HG03442 (cell line): Measurements from ENCODE around the gene FBXO17.
A peak's percentile ranks its signal among the peaks of the same experiment; 100 is the strongest.
"Not testable (repeated sequence)": the region's sequence is repeated elsewhere in the genome, so short reads cannot be mapped to it uniquely, and the experiment has no call there.

Source experiments
- ATAC-seq: cut with Tn5 transposase; IDR thresholded peaks from one replicate; pipeline ENCODE4 v1.9.1; 2021; ENCODE audit warnings: mild to moderate bottlenecking, moderate library complexity; ENCODE audit not compliant: unreplicated experiment

The FBXO17 gene

GRCh38 chr19:38980583-38981374 is 5.2 kb upstream of the FBXO17 start:
- ATAC-seq, result no peak

- ATAC-seq, result no peak
Measured at GRCh38 chr19:38979812-38980211, 4.3 kb upstream of the FBXO17 start.

GRCh38 chr19:38978326-38978689 is 2.8 kb upstream of the FBXO17 start:
- no peak for ATAC-seq

- peak; percentile 77 for ATAC-seq
Measured at GRCh38 chr19:38977445-38978325, 2.1 kb upstream of the FBXO17 start.

- ATAC-seq, result no peak
Measured at GRCh38 chr19:38975861-38976271, 324 bp upstream of the FBXO17 start.

GRCh38 chr19:38974624-38975213 is 823 bp downstream of the FBXO17 start:
- no peak for ATAC-seq

- ATAC-seq, result no peak
Measured at GRCh38 chr19:38971672-38972071, 3.9 kb downstream of the FBXO17 start.

GRCh38 chr19:38970664-38971532 is 4.6 kb downstream of the FBXO17 start:
- no peak for ATAC-seq

GRCh38 chr19:38966149-38966548 is 9.4 kb downstream of the FBXO17 start:
- ATAC-seq, result not testable (repeated sequence)

- ATAC-seq, result no peak
Measured at GRCh38 chr19:38964738-38965137, 10.8 kb downstream of the FBXO17 start.

- ATAC-seq, result no peak
Measured at GRCh38 chr19:38959618-38960017, 15.9 kb downstream of the FBXO17 start.

GRCh38 chr19:38958301-38958700 is 17.2 kb downstream of the FBXO17 start:
- no peak for ATAC-seq

- no peak for ATAC-seq
Measured at GRCh38 chr19:38956264-38956663, 19.3 kb downstream of the FBXO17 start.

- ATAC-seq, result no peak
Measured at GRCh38 chr19:38953677-38954076, 21.9 kb downstream of the FBXO17 start.

GRCh38 chr19:38952395-38953165 is 23.0 kb downstream of the FBXO17 start:
- no peak for ATAC-seq

- no peak for ATAC-seq
Measured at GRCh38 chr19:38951187-38951586, 24.4 kb downstream of the FBXO17 start.

GRCh38 chr19:38949580-38950367 is 25.8 kb downstream of the FBXO17 start:
- ATAC-seq, result no peak

GRCh38 chr19:38946229-38947010 is 29.1 kb downstream of the FBXO17 start:
- ATAC-seq, result no peak
